ENCODE results near the gene ARHGEF1.
"Not testable (repeated sequence)": the region's sequence is repeated elsewhere in the genome, so short reads cannot be mapped to it uniquely, and the experiment has no call there.

Gene ARHGEF1

DNA sequence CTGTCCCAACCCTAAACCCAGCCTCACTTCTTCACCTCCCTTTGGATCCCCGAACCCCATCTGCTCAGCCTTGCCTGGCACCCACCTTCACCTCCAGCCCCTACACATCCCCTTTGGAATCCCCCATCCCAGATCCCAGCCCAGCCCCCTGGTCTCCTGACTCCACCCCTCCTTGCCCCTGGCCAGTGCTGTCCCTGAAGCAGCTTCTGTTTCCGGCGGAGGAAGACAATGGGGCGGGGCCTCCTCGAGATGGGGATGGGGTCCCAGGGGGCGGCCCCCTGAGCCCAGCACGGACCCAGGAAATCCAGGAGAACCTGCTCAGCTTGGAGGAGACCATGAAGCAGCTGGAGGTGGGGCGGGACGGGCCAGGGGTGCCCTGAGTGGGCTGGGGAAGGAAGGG, 23.3 kb downstream of the ARHGEF1 start:
- no peak for DNase-seq

GRCh38 chr19:41906916-41907680, 24.1 kb downstream of the ARHGEF1 start:
- no peak for DNase-seq

GRCh38 chr19:41907994-41908615, 25.1 kb downstream of the ARHGEF1 start:
- no peak for DNase-seq

- DNase-seq = no peak
These were observed 25.9 kb downstream of the ARHGEF1 start for GRCh38 chr19:41908724-41909464.

DNA sequence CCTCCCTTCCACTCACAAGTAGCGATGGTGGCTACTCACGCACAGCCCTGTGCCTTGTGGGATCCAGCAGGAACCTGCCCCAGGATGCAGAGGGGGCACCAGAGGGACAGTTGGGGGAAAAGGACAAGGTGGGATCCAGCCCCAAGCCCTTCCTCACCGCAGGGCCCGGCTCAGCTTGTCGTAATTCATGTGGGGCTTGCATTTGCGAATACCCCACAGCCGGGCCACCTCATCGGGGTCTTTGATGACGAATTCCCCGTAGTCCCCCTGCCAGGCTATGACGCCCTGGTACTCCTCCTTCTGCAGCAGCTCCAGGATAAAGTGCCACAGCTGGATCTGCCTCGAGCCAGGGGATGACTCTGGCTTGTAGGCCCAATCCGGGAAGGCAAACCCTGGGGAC, 26.7 kb downstream of the ARHGEF1 start:
- DNase-seq = no peak

DNA sequence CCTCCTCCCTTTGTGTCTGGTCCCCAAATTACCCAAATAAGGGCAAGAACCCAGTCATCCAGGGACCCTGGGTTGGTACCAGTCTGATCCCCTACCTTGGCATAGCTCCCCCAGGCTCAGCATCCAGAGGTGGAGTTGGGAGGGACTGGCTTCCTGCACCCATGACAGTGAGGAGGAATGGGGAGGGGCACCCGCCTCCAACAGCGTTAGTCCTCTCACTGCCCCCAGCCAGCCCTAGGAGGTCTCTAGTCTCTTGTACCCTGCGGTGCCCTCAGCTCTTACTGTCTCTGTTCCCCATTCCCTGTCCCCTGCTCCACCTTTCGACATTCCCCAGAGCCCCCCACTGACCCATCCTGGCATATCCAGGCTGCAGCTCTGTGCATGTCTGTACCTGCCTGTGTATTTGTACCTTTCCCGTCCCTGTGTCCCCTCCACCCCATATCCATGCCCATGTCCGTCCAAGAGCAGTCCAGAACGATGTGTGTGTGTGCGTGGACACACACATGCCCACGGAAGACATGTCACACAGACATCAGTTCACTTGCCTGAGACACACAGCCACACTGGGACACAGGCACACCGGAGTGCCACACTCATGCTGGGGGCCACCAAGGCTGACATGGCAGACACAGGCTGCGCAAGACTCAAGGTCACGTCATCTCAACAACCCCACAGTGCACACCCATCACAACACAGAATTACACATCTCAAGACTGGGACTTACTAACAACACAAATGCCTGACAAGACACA, 27.4 kb downstream of the ARHGEF1 start:
- DNase-seq = no peak

- no peak for DNase-seq
These were observed 28.3 kb downstream of the ARHGEF1 start for GRCh38 chr19:41910992-41911888.

DNA sequence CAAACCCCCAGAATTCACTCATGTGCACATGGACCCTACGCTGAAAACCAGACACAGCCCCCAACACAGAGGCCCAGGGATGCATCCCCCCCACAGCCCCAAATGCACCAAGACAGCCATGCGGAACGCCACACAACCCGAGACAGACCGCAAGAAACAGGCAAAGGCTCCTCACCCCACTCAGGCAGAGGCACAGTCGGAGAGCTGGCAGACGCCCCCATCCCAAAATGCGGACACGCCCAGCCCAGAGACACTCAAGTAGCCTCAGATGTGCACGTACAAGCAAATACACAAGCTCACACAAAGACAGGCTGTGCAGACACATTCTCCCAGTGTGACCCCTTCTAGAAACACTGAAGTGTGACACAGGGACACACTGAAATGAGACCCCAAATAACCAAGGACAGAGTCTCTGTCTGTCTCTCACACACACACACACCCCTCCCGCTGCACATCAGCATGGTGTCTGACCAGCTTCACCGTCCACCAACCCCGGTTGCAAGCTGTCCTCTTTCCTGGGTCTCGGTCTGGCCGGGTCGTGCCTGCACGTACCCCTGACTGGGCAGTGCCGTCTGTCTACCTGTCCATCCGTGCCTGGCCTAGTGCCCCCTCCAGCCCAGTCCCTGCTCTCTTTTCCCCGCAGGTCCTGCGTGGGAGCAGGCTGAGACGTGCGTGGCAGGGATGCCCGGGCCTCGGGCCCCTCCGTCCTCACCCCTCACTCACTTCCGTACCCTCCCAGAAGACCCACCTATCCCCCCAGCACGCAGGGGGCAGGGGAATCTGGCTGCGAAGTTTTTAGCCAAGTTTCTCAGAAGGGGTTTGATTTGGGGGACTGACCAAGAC, 29.1 kb downstream of the ARHGEF1 start:
- no peak for DNase-seq

GRCh38 chr19:41912899-41913537, 30.0 kb downstream of the ARHGEF1 start:
- DNase-seq = no peak

- no peak for DNase-seq
These were observed 30.8 kb downstream of the ARHGEF1 start for GRCh38 chr19:41913538-41914423.

- DNase-seq = not testable (repeated sequence)
These were observed 31.4 kb downstream of the ARHGEF1 start for GRCh38 chr19:41914424-41914834.

GRCh38 chr19:41915021-41915775, 32.2 kb downstream of the ARHGEF1 start:
- DNase-seq = no peak

DNA sequence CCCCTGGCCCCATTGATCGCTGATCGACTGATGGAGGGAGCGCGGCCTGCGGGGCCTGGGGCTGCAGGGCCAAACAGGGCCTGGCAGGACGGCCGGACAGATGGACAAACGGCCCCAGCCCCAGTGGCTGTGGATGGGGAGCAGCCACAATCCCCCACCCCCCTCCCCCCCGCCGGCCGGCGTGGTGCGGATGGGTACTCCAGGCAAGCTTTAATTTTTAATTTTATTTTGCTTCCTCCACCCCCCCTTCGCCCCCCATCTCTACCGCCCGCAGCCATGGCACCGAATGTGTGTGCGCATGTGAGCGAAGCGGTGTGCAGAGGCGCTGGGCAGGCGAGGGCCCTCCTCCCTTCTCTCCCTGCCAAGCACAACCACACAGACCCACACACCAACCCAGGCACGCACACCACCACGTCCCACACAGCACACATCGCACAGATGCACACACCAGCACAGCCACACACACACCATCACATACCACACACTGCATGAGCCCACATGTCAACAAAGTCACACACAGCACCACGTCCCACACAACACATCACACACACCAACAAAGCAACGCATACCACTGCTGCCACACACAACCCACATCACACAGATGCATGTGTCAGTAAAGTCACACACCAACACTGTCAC, 32.9 kb downstream of the ARHGEF1 start:
- no peak for DNase-seq

DNA sequence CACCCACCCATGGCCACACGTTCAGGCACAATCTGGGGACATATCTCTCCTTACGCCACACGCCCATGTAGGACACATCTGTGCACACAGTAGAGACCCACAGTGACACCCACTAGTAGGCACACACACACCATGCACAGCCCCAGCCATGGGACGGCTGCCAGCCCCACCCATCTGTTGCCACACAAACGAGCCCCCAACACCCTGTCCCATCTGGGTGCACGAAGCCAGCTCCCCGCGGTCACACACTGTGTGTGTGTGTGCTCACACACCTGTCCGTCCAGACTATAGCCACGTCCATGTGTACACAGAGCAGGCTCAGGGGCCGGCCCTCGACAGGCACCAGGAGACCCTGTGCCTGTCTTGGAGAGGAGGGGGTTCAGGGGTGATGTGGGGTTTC, 34.7 kb downstream of the ARHGEF1 start:
- DNase-seq = no peak

- DNase-seq = no peak
These were observed 35.1 kb downstream of the ARHGEF1 start for GRCh38 chr19:41918095-41918494.

DNA sequence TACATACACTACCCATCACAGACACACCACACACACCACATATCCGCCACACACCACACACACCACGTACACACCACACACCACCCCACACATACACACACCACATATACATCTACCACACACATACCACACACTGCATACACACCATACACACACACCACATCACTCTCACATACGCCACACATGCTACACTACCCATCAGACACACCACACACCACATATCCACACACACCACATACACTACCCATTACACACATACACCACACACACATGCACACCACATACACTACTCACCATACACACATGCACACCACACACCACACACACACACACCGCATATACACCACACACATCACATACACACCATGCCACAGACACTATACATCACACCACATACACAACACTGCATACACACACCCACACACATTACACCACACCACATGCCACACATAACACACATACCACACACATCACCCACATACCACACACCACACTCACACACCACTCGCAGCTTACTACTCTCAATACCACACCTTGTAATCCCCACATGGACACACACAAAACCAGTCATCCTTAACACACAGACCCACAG, 35.8 kb downstream of the ARHGEF1 start:
- DNase-seq = no peak

GRCh38 chr19:41919948-41920712, 37.1 kb downstream of the ARHGEF1 start:
- no peak for DNase-seq
